ENCODE data around the gene SPINDOC.

Gene SPINDOC

GRCh38 chr11:63791495-63792167, 21.6 kb upstream of the SPINDOC start:
- TF ChIP-seq, protein P1, sequence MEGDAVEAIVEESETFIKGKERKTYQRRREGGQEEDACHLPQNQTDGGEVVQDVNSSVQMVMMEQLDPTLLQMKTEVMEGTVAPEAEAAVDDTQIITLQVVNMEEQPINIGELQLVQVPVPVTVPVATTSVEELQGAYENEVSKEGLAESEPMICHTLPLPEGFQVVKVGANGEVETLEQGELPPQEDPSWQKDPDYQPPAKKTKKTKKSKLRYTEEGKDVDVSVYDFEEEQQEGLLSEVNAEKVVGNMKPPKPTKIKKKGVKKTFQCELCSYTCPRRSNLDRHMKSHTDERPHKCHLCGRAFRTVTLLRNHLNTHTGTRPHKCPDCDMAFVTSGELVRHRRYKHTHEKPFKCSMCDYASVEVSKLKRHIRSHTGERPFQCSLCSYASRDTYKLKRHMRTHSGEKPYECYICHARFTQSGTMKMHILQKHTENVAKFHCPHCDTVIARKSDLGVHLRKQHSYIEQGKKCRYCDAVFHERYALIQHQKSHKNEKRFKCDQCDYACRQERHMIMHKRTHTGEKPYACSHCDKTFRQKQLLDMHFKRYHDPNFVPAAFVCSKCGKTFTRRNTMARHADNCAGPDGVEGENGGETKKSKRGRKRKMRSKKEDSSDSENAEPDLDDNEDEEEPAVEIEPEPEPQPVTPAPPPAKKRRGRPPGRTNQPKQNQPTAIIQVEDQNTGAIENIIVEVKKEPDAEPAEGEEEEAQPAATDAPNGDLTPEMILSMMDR (IDR thresholded peaks at IDR 0.05; ENCODE audit: low read depth, low read length, missing control alignments), result no peak
- no peak for DNase-seq (ENCODE audit: low read depth)
- H3K4me3 ChIP-seq (ENCODE audit: low read depth, low read length), result no peak overlapping the region

- H3K4me3 ChIP-seq (ENCODE audit: low read depth, low read length), result no peak overlapping the region
- no peak for DNase-seq (ENCODE audit: low read depth)
- TF ChIP-seq, protein P1 (IDR thresholded peaks at IDR 0.05; ENCODE audit: low read depth, low read length, missing control alignments), result no peak
Observed at GRCh38 chr11:63793161-63793560, 20.1 kb upstream of the SPINDOC start.

- no peak for DNase-seq (ENCODE audit: low read depth)
- no peak overlapping the region for H3K4me3 ChIP-seq (ENCODE audit: low read depth, low read length)
- TF ChIP-seq, protein P1 (IDR thresholded peaks at IDR 0.05; ENCODE audit: low read depth, low read length, missing control alignments), result no peak
Observed at GRCh38 chr11:63795066-63795465, 18.2 kb upstream of the SPINDOC start.

GRCh38 chr11:63800921-63801320, 12.3 kb upstream of the SPINDOC start:
- no peak overlapping the region for H3K4me3 ChIP-seq (ENCODE audit: low read depth, low read length)
- no peak for DNase-seq (ENCODE audit: low read depth)
- TF ChIP-seq, protein P1 (IDR thresholded peaks at IDR 0.05; ENCODE audit: low read depth, low read length, missing control alignments), result no peak

- TF ChIP-seq, protein P1 (IDR thresholded peaks at IDR 0.05; ENCODE audit: low read depth, low read length, missing control alignments), result no peak
- H3K4me3 ChIP-seq (ENCODE audit: low read depth, low read length), result no peak overlapping the region
- DNase-seq (ENCODE audit: low read depth), result no peak
Observed at GRCh38 chr11:63802637-63803414, 10.4 kb upstream of the SPINDOC start.

DNA sequence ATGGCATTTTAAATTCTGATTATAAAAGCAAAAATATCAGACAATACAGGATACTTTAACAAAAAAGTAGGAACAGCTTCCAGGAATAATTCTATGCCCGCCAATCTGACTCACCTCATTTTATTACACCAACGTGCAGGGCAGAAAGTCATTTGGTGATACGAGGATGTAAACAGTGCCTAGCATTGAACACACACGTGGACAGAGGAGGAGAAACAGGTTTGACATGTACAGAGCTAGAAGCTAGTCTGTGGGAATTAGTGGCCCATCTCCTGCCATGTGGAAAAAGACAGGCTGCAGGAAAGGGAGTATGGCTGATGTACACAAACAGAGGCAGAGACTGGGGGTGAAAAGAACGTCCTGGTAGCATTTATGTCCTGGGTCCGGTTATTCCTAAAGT, 9.0 kb upstream of the SPINDOC start:
- no peak for DNase-seq (ENCODE audit: low read depth)
- TF ChIP-seq, protein P1 (IDR thresholded peaks at IDR 0.05; ENCODE audit: low read depth, low read length, missing control alignments), result no peak
- no peak overlapping the region for H3K4me3 ChIP-seq (ENCODE audit: low read depth, low read length)

All from GM12864 (cell line).